GM19238 (cell line): Measurements from ENCODE around the gene SBNO2.
A peak's percentile ranks its signal among the peaks of the same experiment; 100 is the strongest.

Experiments used
- DNase-seq: peaks from one replicate; pipeline ENCODE4 v3.0.0; 2011; ENCODE audit warnings: low spot score; ENCODE audit not compliant: insufficient read length

Gene SBNO2

DNA sequence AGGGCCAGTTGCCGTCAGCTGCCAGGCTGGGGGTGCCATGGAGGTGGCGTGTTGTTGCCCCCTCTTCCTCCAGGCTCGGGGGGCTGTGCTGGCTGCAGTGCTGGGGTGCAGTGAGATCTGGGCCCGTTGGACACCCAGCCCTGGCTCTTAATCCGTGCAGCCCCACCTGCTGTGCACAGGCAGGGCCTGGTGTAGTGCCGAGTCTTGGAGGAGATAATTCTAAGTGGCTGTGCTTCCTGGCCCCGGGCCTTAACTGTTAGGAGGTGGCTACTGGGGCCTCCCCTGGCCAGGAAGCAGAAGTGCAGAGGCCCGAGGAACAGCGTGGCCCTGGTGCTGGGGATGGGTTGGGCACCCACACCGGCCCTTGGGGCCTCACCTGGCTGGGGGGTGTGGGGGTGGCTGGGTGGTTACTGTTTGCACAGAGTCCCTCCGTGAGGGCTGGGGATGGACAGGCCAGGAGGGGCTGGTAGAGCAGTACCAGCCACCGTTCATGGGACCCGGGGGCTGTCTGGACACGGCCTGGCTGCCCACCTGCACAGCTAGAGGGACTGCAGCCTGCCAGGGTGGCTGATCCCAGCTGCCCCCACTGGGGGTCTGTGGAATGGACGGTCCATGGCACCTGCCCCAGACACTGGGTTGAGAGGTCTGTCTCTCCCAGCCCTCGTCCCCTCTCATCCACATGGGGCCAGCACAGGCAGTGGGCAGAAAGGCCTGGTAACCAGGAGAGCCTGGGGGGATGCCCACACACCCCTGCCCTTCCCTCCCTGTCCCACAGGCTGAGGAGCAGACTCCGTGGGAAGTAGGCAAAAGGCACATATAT is 67.0 kb downstream of the SBNO2 start:
- no peak for DNase-seq

DNA sequence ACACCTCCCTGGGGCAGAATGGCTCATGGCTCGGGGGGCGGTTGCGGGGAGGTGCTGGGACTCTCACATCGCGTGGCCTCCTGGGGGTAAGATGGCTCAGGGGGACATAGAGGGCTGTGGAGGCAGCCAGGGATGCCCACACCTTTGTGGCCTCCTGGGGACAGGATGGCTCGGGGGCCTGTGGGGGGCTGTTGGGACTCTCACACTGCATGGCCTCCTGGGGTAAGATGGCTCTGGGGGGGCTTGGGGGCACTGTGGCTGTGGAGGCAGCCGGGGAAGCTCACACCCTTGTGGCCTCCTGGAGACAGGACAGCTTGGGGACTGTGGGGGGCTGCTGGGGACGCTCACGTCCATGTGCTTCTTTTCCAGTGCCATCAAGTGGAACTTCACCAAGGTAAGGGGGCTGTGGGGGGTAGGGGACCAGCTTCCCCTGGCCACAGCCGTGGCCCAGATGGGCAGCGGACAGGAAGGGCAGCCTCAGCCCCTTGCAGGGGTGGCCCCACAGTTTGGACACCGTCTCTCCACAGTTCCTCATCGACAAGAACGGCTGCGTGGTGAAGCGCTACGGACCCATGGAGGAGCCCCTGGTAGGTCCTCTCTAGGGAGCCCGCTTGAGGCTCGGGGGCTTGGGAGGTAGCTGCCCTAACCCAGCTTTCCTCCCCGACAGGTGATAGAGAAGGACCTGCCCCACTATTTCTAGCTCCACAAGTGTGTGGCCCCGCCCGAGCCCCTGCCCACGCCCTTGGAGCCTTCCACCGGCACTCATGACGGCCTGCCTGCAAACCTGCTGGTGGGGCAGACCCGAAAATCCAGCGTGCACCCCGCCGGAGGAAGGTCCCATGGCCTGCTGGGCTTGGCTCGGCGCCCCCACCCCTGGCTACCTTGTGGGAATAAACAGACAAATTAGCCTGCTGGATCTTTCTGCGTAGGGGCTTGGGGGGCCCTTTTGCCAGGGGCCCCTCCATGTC is 67.9 kb downstream of the SBNO2 start:
- DNase-seq: no peak

DNA sequence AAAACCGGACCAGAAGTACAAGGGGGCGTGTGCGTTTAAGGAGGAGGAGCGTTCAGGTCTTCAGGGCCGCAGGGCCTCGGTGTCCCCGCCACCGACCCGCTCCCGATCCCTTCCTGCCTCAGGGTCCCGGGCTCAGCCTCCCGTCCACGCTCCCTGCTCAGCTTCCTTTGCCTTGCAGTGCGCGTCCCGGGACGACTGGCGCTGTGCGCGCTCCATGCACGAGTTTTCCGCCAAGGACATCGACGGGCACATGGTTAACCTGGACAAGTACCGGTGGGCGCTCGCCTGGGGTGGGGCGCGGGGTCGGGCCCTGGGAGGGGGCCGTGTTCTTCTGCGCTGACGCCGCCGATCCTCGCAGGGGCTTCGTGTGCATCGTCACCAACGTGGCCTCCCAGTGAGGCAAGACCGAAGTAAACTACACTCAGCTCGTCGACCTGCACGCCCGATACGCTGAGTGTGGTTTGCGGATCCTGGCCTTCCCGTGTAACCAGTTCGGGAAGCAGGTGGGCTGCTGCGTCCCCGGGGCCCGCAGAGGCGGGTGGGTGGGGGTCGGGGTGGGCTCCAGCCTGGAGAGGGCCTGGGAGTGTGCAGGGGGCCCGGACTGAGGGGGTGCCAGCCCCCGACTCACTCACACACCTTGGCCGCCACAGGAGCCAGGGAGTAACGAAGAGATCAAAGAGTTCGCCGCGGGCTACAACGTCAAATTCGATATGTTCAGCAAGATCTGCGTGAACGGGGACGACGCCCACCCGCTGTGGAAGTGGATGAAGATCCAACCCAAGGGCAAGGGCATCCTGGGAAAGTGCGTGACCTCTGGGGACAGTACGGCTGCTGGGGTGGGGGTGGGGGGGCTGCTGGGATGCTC is 68.8 kb downstream of the SBNO2 start:
- peak; percentile 62 for DNase-seq

DNA sequence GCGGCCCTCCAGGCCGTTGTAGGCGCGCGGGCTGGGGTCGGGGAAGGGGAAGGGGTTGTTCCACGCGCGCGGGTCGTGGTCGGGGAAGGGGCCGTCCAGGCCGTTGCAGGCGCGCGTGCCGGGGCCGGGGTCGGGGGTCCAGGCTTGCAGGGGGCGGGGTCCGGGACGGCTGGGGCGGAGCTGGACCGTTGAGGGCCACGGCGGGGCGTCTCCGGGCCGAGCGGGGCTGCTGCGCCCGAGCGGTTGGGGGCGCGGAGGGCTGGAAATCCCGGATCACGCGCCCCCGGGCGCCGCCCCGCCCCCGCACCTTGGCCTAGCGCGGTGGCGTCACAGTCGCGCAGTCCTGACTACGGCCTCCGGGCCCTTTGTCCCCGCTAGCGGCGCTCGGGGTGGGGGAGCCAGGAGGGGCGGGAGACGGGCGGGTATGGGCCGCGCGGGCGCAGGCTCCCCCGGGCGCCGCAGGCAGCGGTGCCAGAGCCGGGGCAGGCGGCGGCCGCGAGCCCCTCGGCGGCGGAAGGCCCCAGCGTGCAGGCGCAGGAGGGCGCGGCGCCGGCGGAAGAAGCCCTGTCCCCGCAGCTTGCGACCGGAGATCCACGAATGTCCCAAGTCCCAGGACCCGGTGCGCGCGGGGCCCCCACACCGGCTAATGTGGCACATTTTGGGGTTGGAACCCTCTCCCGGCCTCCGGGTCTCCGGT is 69.6 kb downstream of the SBNO2 start:
- peak; percentile 90 for DNase-seq

DNA sequence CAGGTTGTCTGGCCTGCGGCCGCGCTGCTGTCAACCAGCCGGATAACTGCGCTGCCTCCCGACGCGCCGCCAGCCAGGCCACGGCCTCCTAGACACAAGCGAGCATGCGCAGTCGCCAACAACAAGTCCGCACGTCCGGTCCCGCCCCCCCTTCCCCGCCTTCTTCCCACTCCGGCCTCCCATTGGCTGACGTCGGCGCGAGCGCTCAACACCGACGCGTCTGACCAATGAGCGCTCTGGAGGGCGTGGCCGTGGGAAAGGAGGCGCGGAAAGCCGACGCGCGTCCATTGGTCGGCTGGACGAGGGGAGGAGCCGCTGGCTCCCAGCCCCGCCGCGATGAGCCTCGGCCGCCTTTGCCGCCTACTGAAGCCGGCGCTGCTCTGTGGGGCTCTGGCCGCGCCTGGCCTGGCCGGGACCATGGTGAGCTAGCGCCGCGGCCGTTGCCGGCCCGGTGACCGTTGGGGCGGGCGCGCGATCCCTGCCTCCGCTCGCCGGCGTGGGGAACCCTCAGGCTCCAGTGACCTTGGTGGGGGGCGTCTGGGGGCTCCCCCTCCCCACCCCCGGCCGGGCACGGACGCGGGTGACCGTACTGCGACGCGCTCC is 70.3 kb downstream of the SBNO2 start, which contains the start of gene GPX4:
GPX4 (plus strand) TSS at position 287 of the 603 bp plus-strand sequence; CDS start at position 337, 50 bp downstream.
- DNase-seq: peak; percentile 100

DNA sequence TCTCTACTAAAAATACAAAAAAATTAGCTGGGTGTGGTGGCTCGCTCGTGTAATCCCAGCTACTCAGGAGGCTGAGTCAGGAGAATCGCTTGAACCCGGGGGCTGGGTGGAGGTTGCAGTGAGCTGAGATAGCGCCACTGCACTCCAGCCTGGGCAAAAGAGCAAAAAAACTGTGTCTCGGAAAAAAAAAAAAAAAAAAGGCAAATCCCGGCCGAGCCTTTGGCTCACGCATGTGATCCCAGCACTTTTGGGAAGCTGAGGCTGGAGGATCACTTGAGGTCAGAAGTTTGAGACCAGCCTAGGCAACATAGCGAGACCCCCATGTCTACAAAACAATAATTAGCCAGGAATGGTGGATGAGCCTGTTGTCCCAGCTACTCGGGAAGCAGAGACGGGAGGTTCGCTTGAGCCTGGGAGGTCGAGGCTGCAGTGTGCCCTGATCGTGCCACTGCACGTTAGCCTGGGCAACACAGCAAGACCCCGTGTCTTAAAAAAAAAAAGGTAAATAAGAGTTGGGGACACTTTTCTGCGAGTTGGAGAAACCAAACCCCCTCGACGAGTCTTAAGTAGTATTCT is 70.8 kb downstream of the SBNO2 start:
- DNase-seq: no peak

DNA sequence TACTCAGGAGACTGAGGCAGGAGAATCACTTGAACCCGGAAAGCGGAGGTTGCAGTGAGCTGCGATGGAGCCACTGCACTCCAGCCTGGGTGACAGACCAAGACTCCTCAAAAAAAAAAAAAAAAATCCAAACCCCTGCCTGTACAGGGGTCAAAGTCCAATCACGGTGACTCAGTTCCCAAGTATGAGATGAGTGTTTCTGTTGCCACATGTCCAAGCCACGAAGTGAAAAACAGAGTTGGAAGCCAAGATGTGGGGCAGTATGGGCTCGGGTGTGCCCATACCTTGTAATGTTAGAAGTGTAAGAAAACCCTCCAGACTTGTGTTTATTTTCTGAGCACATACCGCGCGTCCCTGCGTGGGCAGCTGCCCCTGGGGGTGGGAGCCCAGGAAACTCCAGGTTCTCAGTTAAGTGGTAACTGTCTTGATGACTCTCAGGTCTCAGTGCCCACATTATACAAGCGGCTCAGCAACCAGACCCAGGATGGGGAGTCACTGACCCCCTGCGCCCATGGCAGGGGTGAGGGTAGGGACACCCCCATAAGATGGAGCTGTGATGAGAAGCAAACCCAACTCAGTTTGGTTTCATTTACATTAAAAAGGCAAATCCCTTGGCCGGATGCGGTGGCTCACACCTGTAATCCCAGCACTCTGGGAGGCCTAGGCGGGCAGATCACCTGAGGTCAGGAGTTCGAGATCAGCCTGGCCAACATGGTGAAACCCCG is 71.5 kb downstream of the SBNO2 start:
- DNase-seq: no peak

DNA sequence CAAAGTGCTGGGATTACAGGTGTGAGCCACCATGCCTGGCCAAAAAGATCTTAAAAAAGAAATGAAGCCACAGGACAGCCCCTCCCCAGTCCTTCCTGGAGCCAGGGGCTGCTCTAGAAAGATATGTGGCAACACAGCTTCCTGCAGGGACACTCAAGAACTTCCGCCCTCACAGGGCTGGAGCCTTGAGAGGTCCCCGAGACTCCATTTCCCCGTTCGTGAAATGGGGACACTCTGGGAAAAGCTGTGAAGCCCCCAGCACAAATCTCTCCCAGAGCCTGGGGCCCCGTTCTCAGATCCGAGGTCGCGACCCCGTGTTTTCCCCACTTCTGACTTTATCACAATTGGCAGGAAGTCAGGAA is 72.8 kb downstream of the SBNO2 start:
- DNase-seq: no peak

DNA sequence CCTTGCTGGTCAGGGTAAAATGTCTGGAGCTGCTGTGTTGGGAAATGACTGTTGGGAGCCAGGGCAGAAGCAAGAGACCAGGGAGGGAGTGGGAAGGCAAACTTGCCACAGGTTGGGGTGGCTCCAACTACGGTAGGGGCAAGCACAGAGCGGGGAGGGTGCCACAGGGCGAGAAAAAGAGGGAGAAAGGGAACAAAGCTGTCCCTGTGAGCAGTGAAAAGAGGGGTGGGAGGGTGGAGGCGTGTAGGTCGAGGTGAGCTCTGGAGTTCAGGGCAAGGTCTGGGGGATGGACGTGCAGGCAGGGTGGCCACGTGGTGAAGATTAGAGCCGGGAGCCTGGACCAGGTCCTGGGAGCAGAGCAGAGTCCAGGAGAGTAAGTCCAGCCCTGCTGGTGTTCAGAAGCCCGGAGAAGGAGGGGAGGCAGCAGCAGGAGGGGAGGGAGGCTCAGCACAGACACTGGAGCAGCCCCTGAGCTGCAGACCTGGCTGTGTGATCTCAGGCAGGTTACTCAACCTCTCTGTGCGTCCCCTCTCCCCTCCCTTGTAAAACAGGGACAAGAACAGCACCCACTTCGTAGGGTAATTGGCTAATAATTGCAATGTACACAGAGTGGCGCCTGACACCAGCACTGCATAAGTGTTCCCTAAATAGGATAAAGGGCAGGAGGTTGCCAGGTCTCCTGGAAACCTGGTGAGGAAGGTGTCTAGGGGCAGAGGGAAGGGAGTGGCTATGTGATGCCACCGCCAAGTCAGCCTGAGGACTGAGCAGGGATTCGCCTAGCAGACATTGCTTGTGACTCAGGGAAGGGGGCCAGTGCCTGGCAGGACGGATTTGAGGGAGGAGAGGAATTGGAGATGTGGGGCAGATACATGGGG is 75.7 kb downstream of the SBNO2 start:
- no peak for DNase-seq

DNA sequence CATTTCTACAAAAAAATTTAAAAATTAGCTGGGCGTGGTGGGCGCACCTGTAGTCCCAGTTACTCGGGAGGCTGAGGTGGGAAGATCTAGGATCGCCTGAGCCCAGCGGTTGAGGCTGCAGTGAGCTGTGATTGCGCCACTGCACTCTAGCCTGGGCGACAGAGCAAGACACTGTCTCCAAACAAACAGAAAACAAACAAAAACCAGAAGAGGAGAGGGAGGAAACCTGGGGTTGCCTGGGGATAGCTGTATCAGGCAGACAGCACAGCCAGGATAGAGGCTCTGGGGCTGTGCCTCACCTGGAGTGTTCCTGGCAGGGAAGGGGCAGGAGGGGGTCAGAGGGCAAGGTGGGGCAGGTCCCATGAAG is 76.3 kb downstream of the SBNO2 start:
- no peak for DNase-seq

DNA sequence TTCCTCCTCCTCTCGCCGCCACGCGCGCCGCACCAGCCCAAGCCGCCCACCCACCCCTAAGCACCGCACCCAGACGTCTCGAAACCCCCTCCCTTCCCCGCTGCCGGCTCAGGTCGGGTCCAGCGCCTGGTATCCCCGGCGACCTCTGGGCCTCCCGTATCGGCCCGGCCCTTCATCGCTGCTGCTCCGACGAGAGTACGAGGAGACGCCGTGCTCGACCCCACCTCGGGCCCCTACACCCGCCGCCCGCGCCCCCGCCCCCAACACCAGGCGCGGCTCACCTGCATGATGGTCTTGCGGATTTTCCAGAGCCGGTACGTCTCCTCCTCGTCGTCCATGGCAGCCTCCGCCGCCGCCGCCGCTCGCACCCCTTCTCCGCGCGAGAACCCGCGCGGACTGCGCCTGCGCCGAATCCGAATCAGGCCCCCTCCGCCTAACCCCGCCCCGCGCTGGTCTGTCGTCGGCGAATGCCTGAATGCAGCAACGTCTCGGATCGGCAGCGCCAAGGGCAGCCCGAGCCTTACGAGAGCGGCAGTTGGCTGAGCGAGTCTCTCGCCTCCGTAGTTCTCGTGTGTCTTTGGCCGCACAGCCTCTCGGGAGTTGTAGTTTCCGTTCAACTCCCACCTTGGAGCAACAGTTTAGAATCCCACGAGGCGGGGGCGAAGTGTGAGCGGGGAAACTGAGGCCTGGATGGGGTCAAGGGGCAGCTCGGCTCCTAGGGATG is 78.9 kb downstream of the SBNO2 start, which contains the start of gene POLR2E:
POLR2E (minus strand) TSS at position 398 of the 724 bp plus-strand sequence; CDS start at position 338, 60 bp downstream.
- DNase-seq: peak; percentile 99

DNA sequence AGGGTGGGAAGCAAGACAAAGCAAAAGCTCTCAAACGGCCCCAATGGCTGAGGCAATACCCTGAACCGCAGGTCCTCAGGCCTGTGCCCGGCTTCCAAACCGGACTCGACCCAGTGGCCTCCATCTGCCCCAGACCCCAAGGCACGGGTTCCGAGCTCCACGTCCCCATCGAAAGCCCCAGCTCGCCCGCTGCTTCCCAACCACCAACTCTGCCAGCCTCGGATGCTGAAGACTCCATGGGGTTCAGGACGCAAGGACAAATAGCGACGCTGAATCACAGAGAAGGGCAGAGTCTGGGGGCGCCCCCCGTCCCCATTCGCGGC is 79.5 kb downstream of the SBNO2 start:
- no peak for DNase-seq

DNA sequence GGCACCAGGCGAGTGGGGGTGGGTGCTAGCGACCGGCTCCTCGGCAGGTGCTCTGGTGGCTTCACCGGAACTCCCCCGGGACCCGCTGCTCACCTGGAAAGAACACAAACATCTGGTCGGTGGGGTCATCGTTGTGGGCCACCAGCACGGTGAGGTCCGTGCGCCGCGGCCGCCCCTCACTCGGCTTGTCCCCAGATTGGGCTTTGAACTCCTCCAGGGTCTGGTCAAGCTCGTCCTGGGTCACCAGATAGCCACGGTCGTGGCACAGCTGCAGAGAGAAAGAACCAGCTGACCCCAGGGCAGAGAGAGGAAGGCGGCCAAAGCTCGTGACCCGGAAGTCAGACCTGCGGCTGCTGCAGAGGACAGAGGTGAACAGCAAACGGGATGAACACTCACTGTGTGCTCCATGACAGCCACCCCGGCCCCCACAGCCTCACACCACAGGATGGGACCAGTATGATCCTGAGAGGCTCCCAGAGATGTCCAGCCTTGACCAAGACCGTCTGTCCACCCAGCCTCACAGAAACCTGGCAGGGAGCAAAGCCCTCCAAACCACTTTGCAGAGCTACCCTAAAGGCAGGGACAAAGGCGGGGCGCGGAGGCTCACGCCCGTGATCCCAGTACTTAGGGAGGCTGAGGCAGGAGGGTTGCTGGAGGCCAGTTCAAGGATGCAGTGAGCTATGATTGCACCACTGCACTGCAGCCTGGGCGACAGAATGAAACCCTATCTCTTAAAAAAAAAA is 80.1 kb downstream of the SBNO2 start:
- no peak for DNase-seq

DNA sequence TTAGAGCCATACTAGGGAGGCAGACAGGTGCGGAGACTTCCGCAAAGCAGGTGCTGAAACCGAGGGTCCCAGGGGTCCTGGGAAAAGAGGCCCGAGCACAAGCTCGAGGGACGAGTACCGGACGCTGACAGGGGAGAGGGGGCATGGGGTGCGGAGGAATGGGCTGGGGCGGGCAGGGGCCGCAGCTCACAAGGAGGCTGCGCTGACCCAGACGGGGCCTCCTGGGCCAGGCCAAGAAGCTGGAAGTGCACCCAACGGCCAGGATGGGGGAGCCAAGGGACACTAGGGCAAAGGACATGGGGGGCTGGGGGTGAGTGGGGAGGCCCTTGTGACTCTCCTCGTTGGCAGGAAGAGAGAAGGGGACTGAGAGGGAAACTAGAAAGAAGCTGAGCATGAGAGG is 80.7 kb downstream of the SBNO2 start:
- DNase-seq: no peak

DNA sequence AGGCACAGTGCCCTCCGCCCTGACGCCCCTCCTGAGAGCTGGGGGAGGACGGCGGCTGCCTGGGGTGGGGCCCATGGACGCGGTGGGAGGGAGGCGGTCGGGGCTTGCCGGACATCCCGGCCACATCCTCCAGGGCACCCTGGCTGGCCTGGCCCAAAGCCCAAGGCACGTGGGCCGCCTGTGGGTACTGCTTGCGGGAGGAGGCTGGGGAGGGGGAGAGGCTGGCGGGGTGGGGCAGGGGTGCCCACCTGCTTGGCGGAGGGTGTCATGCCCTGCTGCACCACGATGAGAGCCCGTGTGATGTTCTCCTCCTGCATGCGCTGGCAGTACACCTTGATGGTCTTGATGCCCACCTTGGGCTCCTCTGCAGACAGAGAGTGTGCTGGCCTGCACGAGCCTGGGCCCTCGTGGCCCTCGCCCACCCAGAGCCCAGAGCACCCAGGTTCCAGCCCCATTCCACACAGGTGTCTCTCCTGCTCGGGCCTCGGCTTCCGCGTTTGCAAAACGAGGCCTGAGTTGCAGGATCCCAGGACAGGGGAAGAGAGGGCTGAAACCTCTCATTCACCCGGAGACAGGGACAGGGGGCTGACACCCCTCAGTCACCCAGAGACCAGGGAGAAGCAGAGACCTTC is 82.4 kb downstream of the SBNO2 start:
- DNase-seq: no peak

DNA sequence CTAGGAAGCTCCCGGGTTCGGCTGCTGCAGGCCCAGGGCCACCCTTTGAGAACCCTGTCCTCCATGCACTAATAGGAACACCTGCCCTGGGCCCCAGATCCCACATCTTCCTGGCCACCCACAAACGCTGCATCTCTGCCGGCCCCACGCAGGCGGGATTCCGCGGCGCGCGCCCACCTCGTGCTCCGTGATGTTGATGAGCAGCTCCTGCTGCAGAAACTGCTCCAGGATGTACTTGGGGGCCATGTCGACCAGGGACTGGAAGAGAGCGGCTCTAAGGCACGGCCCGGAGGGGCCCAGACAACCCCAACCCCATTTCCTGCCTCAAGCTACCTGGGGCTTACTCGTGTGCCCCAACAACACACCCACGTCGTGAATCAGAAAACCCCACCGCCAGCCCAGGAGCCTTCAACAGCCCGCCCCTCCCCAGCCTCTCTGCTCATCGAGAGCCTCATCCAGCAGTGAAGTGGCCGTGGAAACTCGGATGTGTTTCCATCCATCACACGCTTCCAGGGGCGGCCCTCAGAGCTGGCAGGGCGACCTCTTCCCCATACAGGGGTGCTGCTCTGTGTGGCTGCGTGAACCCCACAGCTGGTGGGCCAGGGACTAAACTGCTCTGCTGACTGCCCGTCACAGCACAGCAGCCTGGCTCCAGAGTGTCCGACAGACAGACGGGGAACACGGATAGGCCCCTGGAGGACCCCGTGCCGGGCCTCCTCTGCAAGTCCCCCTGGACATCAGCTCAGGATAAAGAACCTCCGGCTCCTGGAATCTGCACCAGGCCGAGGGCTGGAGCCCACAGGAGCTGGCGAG is 83.1 kb downstream of the SBNO2 start:
- DNase-seq: no peak
